Right lobe of liver (tissue), 4 donors: ENCODE results near the gene DDX31.

Experiments
- CTCF ChIP-seq, 4 donors: fragments of 200-600 bp in 3 of 4; fragments of 450-650 bp in 1 of 4; IDR thresholded peaks; one replicate each; pipeline versions ENCODE4 v1.5.1 to v1.8.0; 2016 to 2022; ENCODE audit warnings: antibody characterized with exemption in 4 of 4, mild to moderate bottlenecking in 2 of 4
- POLR2A ChIP-seq: fragments of 450-650 bp; IDR thresholded peaks from one replicate; pipeline ENCODE4 v1.6.1; 2017; ENCODE audit warnings: antibody characterized with exemption, mild to moderate bottlenecking
- donor health status: DM: no; HTN: no; CAD: no.
- donor health status: DM: no; HTN: no; CAD: no.
- donor health status: DM: no; HTN: yes; CAD: no.

GRCh38 chr9:132600326-132600984, 69.3 kb downstream of the DDX31 start:
- TF ChIP-seq CTCF (IDR thresholded peaks at IDR 0.05) (no peak), POLR2A (no peak)
